Sigmoid colon (tissue), 7 donors: ENCODE data around the gene LMO4. TPM values are rescaled to one million over a fixed set of nuclear protein-coding genes. Genes with fewer than 3 reads are reported as not detected.

Experiments
- DNase-seq: peaks from one replicate; pipeline ENCODE4 v3.0.0-alpha.2; 2019
- H3K27ac ChIP-seq, 4 donors: fragments of 200-600 bp; sonication (generic); one replicate each; pipeline ENCODE4 v1.5.1; 2016 to 2019; ENCODE audit warnings: mild to moderate bottlenecking in 1 of 4
- H3K27me3 ChIP-seq, 3 donors: fragments of 200-600 bp; sonication (generic); one replicate each; pipeline ENCODE4 v1.5.1; 2019; ENCODE audit warnings: mild to moderate bottlenecking in 1 of 3
- H3K36me3 ChIP-seq, 4 donors: fragments of 200-600 bp; sonication (generic); one replicate each; pipeline ENCODE4 v1.5.1; 2016 to 2019
- H3K4me1 ChIP-seq, 4 donors: fragments of 200-600 bp; sonication (generic); one replicate each; pipeline ENCODE4 v1.5.1; 2017 to 2019
- H3K4me3 ChIP-seq, 4 donors: fragments of 200-600 bp; sonication (generic); one replicate each; pipeline ENCODE4 v1.5.1; 2017 to 2019; ENCODE audit warnings: mild to moderate bottlenecking in 2 of 4, moderate library complexity in 1 of 4
- H3K9me3 ChIP-seq, 4 donors: fragments of 200-600 bp in 3 of 4; sonication (generic) in 3 of 4; one replicate each; pipeline versions ENCODE4 v1.5.1 to v1.6.1; 2013 to 2019
- EP300 ChIP-seq, 4 donors: sonication (generic); formaldehyde crosslinking; IDR thresholded peaks; one replicate each; pipeline ENCODE4 v1.6.1; 2017; ENCODE audit warnings: antibody characterized with exemption in 4 of 4
- POLR2A ChIP-seq, 2 donors: fragments of 450-650 bp; IDR thresholded peaks; one replicate each; pipeline ENCODE4 v1.6.1; 2016; ENCODE audit warnings: antibody characterized with exemption in 2 of 2, mild to moderate bottlenecking in 2 of 2, moderate library complexity in 2 of 2
- POLR2AphosphoS5 ChIP-seq, 4 donors: sonication (generic); formaldehyde crosslinking; IDR thresholded peaks; one replicate each; pipeline ENCODE4 v1.6.1; 2017; ENCODE audit warnings: antibody characterized with exemption in 4 of 4
- WGBS, 2 donors: extraction: QIAGEN DNeasy Blood & Tissue Kit; methylation state at CpG; one replicate each; pipeline ENCODE4 v1.1.7; 2013; 5-methylcytosine and 5-hydroxymethylcytosine counted together
- intact Hi-C: fragments of 100-400 bp; cut with DNase I; formaldehyde crosslinking; loops from one replicate; pipeline ENCODE4 v1.15.1; 2023
- polyA plus RNA-seq, 3 donors: library from polyadenylated mRNA; stranded (reverse); fragments of 200-250 nt; gene quantifications; one replicate each; pipeline ENCODE4 v1.2.3, GENCODE V29; 2013
- total RNA-seq, 4 donors: library from RNA; depleted of rRNA; stranded (reverse); fragments of >200 nt; gene quantifications; one replicate each; pipeline ENCODE4 v1.1.0, GENCODE V29; 2016
- TF ChIP-seq, protein P1 (sequence below), 4 experiments: fragments of 450-650 bp in 3 of 4; fragments of 200-600 bp in 1 of 4; IDR thresholded peaks; one replicate each; pipeline ENCODE4 v1.5.1; 2016 to 2019; ENCODE audit warnings: antibody characterized with exemption in 4 of 4, mild to moderate bottlenecking in 3 of 4, moderate library complexity in 2 of 4
- donor health status: healthy with polysubstance abuse.
- donor health status: Bipolar disorder and iron deficiency.
- donor health status: healthy.

LMO4 gene
- total and polyA plus RNA-seq, 7 donors = 24.5 to 68.3 (median 41.7) TPM

DNA sequence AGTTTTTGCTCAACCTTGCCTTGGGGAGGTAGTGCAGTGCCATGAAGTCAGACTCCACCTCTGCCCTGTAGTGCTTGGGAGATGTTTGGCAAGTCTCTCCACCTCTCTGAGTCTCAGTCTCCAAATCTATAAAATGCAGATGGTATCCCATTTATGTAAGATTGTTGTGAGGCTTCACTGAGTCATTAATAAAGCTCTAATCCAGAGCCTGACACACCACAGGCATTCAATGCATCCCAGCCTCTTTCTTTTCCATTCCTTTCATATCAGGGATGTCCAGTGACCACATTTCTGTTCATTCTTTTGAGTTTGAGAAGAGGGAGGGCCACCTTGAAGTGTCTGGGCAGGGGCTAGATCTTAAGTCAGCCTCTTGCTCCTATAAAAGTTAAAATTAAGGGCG is 37.6 kb upstream of the LMO4 start:
- no peak overlapping the region for H3K27ac ChIP-seq
- TF ChIP-seq, protein P1, sequence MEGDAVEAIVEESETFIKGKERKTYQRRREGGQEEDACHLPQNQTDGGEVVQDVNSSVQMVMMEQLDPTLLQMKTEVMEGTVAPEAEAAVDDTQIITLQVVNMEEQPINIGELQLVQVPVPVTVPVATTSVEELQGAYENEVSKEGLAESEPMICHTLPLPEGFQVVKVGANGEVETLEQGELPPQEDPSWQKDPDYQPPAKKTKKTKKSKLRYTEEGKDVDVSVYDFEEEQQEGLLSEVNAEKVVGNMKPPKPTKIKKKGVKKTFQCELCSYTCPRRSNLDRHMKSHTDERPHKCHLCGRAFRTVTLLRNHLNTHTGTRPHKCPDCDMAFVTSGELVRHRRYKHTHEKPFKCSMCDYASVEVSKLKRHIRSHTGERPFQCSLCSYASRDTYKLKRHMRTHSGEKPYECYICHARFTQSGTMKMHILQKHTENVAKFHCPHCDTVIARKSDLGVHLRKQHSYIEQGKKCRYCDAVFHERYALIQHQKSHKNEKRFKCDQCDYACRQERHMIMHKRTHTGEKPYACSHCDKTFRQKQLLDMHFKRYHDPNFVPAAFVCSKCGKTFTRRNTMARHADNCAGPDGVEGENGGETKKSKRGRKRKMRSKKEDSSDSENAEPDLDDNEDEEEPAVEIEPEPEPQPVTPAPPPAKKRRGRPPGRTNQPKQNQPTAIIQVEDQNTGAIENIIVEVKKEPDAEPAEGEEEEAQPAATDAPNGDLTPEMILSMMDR (IDR thresholded peaks at IDR 0.05) = no peak
- TF ChIP-seq POLR2AphosphoS5 (IDR thresholded peaks at IDR 0.05) (no peak), EP300 (IDR thresholded peaks at IDR 0.05) (no peak), POLR2A (IDR thresholded peaks at IDR 0.05) (no peak)
- WGBS, 2 donors = 49 to 80% methylated on average over 1 of the region's 1 CpG
- no peak for DNase-seq
- H3K4me1 ChIP-seq = no peaks in the 10 kb centered on the region
- no peaks in the 10 kb centered on the region for H3K27me3 ChIP-seq
- H3K4me3 ChIP-seq = no peak overlapping the region
- intact Hi-C loops = loop anchor here (5.0 kb wide), 2 partner anchors 771 to 1011 kb away; no protein-coding TSS in a partner anchor
- no peaks in the 10 kb centered on the region for H3K36me3 ChIP-seq
- H3K9me3 ChIP-seq = no peaks in the 10 kb centered on the region

DNA sequence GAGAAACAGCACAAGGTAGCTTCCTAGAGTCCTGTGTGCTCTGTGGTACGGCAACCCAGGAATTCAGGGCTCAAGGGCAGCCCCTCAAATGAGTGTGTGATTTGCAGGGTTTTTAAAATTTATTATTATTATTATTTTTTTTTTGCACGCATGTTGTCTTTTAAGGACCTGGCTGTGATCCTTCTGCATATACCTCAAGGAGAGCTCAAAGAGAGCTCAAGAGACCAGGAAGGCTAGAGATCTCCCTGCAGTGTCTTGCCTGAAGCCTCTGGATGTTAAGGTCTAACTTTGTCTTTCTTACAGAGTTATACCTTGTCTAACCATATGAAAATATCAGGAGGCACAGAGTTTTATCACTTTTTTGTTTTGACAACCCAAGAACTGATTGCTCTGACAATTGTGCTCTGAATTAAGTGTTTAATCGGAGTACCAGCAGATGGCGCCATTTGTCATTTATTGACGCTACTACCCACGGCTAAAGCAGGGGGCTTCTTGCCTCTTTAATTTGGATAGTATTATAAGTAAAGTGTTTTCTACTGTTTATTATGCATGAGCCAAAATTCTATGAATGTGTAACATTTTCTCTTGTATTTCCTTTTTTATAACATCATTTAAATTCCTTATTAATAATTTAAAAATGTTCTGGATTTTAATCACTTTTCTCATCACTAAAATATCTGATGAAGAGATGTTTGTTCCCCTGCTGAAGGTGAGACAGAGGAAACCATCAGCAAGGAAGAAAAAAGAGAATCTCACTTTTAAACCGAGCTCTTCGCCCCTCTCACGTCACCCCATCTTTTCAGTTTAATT is 35.8 kb upstream of the LMO4 start:
- Histone ChIP-seq H3K27ac (no peak overlapping the region), H3K4me1 (no peaks in the 10 kb centered on the region), H3K4me3 (no peak overlapping the region), H3K9me3 (no peaks in the 10 kb centered on the region), H3K36me3 (no peaks in the 10 kb centered on the region), H3K27me3 (no peaks in the 10 kb centered on the region)
- TF ChIP-seq POLR2AphosphoS5 (IDR thresholded peaks at IDR 0.05) = no peak
- TF ChIP-seq EP300 (IDR thresholded peaks at IDR 0.05) = no peak
- no peak for TF ChIP-seq POLR2A (IDR thresholded peaks at IDR 0.05)
- TF ChIP-seq, protein P1 (IDR thresholded peaks at IDR 0.05) = peak; percentile 49 to 82 (median 71)
- 50% methylated on average over 9 of the region's 9 CpGs for WGBS, 2 donors
- intact Hi-C loops = loop anchor here (5.0 kb wide), 2 partner anchors 769 to 1009 kb away; no protein-coding TSS in a partner anchor
- no peak for DNase-seq

DNA sequence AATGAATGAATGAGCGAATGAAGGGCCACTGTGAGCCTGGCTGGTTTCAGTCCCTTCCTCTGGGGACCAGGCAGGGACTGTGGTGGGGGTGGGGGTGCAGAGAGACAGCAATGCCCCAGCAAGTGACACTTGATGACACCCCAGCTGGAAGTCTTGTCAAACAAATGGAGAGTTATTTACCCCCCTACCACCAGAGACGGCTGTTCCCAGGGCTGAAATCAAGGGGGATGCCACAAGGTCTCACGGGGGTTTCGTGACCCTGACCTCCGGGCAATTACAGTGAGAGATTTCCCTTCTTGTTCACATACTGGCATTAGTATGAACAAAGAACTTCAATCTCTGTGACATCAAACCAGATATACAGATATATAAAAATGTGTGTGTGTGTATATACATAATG is 34.0 kb upstream of the LMO4 start:
- no peaks in the 10 kb centered on the region for H3K9me3 ChIP-seq
- intact Hi-C loops = loop anchor here (5.0 kb wide), 2 partner anchors 768 to 1008 kb away; no protein-coding TSS in a partner anchor
- 88 to 90% methylated on average over 5 of the region's 5 CpGs for WGBS, 2 donors
- no peak for DNase-seq
- TF ChIP-seq, protein P1 (IDR thresholded peaks at IDR 0.05) = no peak
- no peak for TF ChIP-seq EP300 (IDR thresholded peaks at IDR 0.05)
- no peaks in the 10 kb centered on the region for H3K4me1 ChIP-seq
- H3K36me3 ChIP-seq = no peaks in the 10 kb centered on the region
- no peaks in the 10 kb centered on the region for H3K27me3 ChIP-seq
- H3K4me3 ChIP-seq = no peak overlapping the region
- H3K27ac ChIP-seq = no peak overlapping the region

DNA sequence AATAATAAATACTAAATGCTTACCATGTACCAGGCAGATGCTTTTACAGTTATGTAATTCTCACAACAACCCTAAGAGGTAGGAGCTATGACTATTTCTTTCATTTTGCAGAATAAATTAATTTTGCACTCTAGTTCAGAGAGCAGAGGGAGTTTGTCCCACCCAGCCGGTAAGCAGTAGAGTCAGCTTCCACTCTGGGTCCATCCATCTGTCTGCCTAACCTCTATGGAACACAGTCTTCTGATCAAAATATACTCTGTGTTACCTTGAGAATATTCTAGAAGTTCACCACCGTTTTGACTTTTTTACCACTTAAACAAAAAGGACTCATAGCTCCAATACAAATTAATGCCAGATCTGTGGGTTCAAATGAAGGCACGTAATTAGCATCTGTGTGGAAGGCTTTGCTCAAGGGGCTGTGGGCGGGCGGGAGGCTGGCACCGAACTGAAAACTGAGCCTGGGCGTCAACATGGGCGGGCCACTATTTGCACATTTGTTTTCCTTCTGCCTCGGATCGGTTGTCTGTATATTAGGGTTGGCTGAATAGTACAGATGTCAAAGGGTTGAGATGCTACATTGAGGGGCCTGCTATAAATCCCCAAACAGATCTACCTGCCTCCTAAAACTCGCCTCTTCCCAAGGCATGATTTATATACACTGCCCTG is 33.1 kb upstream of the LMO4 start:
- no peak for DNase-seq
- H3K4me3 ChIP-seq = no peak overlapping the region
- intact Hi-C loops = no loop called here
- H3K9me3 ChIP-seq = no peaks in the 10 kb centered on the region
- no peaks in the 10 kb centered on the region for H3K36me3 ChIP-seq
- no peak overlapping the region for H3K27ac ChIP-seq
- WGBS, 2 donors = 34 to 70% methylated on average over 11 of the region's 11 CpGs
- TF ChIP-seq, protein P1 (IDR thresholded peaks at IDR 0.05) = no peak
- TF ChIP-seq POLR2AphosphoS5 (IDR thresholded peaks at IDR 0.05) = no peak
- no peaks in the 10 kb centered on the region for H3K27me3 ChIP-seq
- H3K4me1 ChIP-seq = no peaks in the 10 kb centered on the region
